ENCODE data around the gene SLC43A3. TPM values are rescaled to one million over a fixed set of nuclear protein-coding genes. Genes with fewer than 3 reads are reported as not detected.

Gene SLC43A3
- total RNA-seq, 2 experiments from 2014 or later: 6.9 to 7.3 TPM

DNA sequence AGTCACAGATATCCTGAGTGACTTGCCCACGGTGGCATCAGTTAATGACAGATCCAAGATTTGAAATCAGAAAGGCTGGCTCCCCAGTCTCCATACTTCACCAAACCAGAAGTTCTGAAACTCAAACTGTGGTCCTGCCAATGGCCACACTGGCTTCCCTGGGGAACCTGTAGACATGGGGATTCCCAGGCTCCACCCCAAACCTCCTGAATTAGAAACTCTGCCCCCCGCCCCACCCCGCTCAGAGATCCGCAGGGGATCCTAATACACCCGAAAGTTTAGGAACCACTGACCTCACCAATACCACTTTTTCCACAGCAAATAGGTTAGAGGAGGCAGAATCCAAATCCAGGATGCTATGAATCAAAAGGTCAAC, 48.7 kb upstream of the SLC43A3 start:
- Histone ChIP-seq H3K36me3 (ENCODE audit: insufficient read depth, low read length) (no peaks in the 10 kb centered on the region), H3K27ac (ENCODE audit: low read depth in 1 of 2, low read length in 2 of 2) (no peak overlapping the region), H3K4me3 (ENCODE audit: low read length) (peak overlapping the region; percentile 38), H3K9me3 (ENCODE audit: control insufficient read depth in 1 of 2, insufficient read depth in 1 of 2, low read length in 2 of 2) (no peaks in the 10 kb centered on the region), H3K4me1 (ENCODE audit: insufficient read depth, low read length) (peaks cover 36% of the 10 kb centered on the region), H3K27me3 (ENCODE audit: control insufficient read depth in 1 of 2, insufficient read depth in 2 of 2, low read length in 2 of 2) (peaks cover 0 to 4% of the 10 kb centered on the region in 2 experiments)
- Mint-ChIP-seq H3K9me3 (no peaks in the 10 kb centered on the region), H3K36me3 (ENCODE audit: low read depth) (no peaks in the 10 kb centered on the region), H3K27me3 (no peaks in the 10 kb centered on the region), H3K27ac (no peak overlapping the region), H3K4me1 (ENCODE audit: low read depth) (peaks cover 33% of the 10 kb centered on the region), H3K4me3 (peak overlapping the region; percentile 79)
- ATAC-seq (ENCODE audit: poor library complexity) (no peak), DNase-seq (no peak)
- intact Hi-C loops (cut with DNase I, micrococcal nuclease): loop anchor here in 1 of 2 experiments (2.0 kb wide), 1 partner anchor 15 kb away; the partner anchor contains the start of gene RTN4RL2
- POLR2A ChIA-PET: interaction anchor here (0.9 to 2.2 kb wide), 2 partner anchors 16 to 56 kb away, joined by 3 to 10 read pairs; partner anchors contain the start of gene RTN4RL2
- CTCF ChIA-PET: no interaction called here
- TF ChIP-seq, protein P1, sequence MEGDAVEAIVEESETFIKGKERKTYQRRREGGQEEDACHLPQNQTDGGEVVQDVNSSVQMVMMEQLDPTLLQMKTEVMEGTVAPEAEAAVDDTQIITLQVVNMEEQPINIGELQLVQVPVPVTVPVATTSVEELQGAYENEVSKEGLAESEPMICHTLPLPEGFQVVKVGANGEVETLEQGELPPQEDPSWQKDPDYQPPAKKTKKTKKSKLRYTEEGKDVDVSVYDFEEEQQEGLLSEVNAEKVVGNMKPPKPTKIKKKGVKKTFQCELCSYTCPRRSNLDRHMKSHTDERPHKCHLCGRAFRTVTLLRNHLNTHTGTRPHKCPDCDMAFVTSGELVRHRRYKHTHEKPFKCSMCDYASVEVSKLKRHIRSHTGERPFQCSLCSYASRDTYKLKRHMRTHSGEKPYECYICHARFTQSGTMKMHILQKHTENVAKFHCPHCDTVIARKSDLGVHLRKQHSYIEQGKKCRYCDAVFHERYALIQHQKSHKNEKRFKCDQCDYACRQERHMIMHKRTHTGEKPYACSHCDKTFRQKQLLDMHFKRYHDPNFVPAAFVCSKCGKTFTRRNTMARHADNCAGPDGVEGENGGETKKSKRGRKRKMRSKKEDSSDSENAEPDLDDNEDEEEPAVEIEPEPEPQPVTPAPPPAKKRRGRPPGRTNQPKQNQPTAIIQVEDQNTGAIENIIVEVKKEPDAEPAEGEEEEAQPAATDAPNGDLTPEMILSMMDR (IDR thresholded peaks at IDR 0.05): no peak

DNA sequence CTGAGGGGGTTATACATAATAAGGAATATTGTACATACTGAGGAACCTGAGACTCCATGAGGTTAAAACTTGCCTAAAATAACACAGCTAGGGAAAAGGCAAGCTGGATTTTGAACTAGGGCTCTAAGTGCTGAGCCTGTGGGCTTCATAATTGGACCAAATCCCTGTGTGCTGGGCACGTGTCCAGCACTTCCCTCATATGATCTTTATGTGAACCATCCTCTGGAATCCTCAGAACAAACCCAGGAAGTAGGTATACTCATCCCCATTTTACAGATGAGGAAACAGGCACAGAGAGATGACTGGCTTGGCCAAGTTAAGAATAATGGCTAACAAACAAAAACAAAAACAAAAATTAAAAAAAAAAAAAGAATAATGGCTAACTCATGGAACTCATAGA, 48.3 kb upstream of the SLC43A3 start:
- intact Hi-C loops (cut with DNase I, micrococcal nuclease): loop anchor here in 1 of 2 experiments (2.0 kb wide), 1 partner anchor 14 kb away; the partner anchor contains the start of gene RTN4RL2
- peak overlapping the region; percentile 80 for H3K4me3 Mint-ChIP-seq
- DNase-seq: no peak
- TF ChIP-seq, protein P1 (IDR thresholded peaks at IDR 0.05): no peak
- ChIA-PET CTCF (interaction anchor here (0.7 to 1.1 kb wide), 2 partner anchors 17 to 18 kb away, joined by 3 to 5 read pairs; no protein-coding TSS in a partner anchor), POLR2A (interaction anchor here (0.9 to 2.2 kb wide), 3 partner anchors 15 to 56 kb away, joined by 3 to 10 read pairs (median 9); partner anchors contain the start of gene RTN4RL2)
- Histone ChIP-seq H3K4me3 (ENCODE audit: low read length) (no peak overlapping the region), H3K36me3 (ENCODE audit: insufficient read depth, low read length) (no peaks in the 10 kb centered on the region), H3K9me3 (ENCODE audit: control insufficient read depth in 1 of 2, insufficient read depth in 1 of 2, low read length in 2 of 2) (no peaks in the 10 kb centered on the region), H3K4me1 (ENCODE audit: insufficient read depth, low read length) (peaks cover 36% of the 10 kb centered on the region), H3K27me3 (ENCODE audit: control insufficient read depth in 1 of 2, insufficient read depth in 2 of 2, low read length in 2 of 2) (peaks cover 0 to 4% of the 10 kb centered on the region in 2 experiments), H3K27ac (ENCODE audit: low read depth in 1 of 2, low read length in 2 of 2) (no peak overlapping the region)
- H3K27ac Mint-ChIP-seq: no peak overlapping the region
- no peaks in the 10 kb centered on the region for H3K36me3 Mint-ChIP-seq (ENCODE audit: low read depth)
- no peaks in the 10 kb centered on the region for H3K27me3 Mint-ChIP-seq
- ATAC-seq (ENCODE audit: poor library complexity): no peak
- H3K4me1 Mint-ChIP-seq (ENCODE audit: low read depth): peaks cover 33% of the 10 kb centered on the region
- H3K9me3 Mint-ChIP-seq: no peaks in the 10 kb centered on the region

DNA sequence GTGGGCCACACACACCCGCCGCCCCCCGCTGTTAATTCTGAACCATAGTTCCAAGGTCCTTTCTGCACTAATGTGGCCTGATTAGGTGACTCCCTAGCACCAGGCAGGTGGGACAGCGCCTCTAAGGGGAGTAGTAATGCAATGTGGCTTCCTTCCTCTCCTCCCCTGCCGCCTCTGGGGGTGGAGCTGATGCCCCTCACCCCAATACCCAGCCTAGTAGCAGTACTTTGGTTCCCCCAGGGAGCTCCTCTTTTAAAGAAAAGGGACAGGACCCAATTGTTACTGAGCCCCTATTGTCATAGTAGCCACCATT, 47.8 kb upstream of the SLC43A3 start:
- Mint-ChIP-seq H3K9me3 (no peaks in the 10 kb centered on the region), H3K27me3 (no peaks in the 10 kb centered on the region), H3K36me3 (ENCODE audit: low read depth) (no peaks in the 10 kb centered on the region), H3K4me3 (peak overlapping the region; percentile 80), H3K4me1 (ENCODE audit: low read depth) (peaks cover 33% of the 10 kb centered on the region), H3K27ac (no peak overlapping the region)
- no peak overlapping the region for H3K4me3 ChIP-seq (ENCODE audit: low read length)
- H3K36me3 ChIP-seq (ENCODE audit: insufficient read depth, low read length): no peaks in the 10 kb centered on the region
- intact Hi-C loops (cut with DNase I, micrococcal nuclease): loop anchor here in 1 of 2 experiments (2.0 kb wide), 1 partner anchor 14 kb away; the partner anchor contains the start of gene RTN4RL2
- ChIA-PET CTCF (interaction anchor here (0.7 to 1.1 kb wide), 2 partner anchors 17 to 19 kb away, joined by 3 to 5 read pairs; no protein-coding TSS in a partner anchor), POLR2A (interaction anchor here (0.9 to 2.2 kb wide), 3 partner anchors 15 to 57 kb away, joined by 3 to 10 read pairs (median 9); partner anchors contain the start of gene RTN4RL2)
- DNase-seq: no peak
- ATAC-seq (ENCODE audit: poor library complexity): no peak
- TF ChIP-seq, protein P1 (IDR thresholded peaks at IDR 0.05): no peak
- peaks cover 36% of the 10 kb centered on the region for H3K4me1 ChIP-seq (ENCODE audit: insufficient read depth, low read length)
- H3K27me3 ChIP-seq (ENCODE audit: control insufficient read depth in 1 of 2, insufficient read depth in 2 of 2, low read length in 2 of 2): peaks cover 0 to 4% of the 10 kb centered on the region in 2 experiments
- H3K9me3 ChIP-seq (ENCODE audit: control insufficient read depth in 1 of 2, insufficient read depth in 1 of 2, low read length in 2 of 2): no peaks in the 10 kb centered on the region
- no peak overlapping the region for H3K27ac ChIP-seq (ENCODE audit: low read depth in 1 of 2, low read length in 2 of 2)

Measured in CD4-positive, alpha-beta T cell (primary cell).